ENCODE results near the gene TNNT1. TPM values are rescaled to one million over a fixed set of nuclear protein-coding genes. Genes with fewer than 3 reads are reported as not detected.

Gene TNNT1
- total RNA-seq, 4 donors from 2014 or later, result 13.6 to 46.7 (median 19.6) TPM

DNA sequence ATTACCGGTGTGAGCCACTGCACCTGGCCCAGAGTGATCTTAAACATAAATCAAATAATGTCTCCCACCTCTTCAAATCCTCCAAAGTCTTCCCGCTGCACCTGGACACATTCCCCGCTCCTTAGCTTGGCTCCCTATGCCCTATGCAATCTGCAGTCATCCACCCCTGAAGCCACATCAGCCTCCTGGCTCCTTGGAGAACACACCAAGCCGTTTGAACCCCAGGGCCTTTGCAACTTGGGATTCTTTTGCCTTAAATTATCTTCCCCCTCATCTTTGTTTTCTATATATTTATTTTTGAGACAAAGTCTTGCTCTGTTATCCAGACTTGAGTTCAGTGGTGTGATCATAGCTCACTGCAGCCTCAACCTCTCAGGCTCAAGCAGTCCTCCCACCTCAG is 20.1 kb upstream of the TNNT1 start:
- Histone ChIP-seq H3K27ac (no peak overlapping the region), H3K9me3 (no peaks in the 10 kb centered on the region), H3K27me3 (peaks cover 90% of the 10 kb centered on the region), H3K4me1 (peaks cover 28% of the 10 kb centered on the region), H3K4me3 (no peak overlapping the region), H3K36me3 (no peaks in the 10 kb centered on the region)
- no peak for TF ChIP-seq CTCF (IDR thresholded peaks at IDR 0.05)
- TF ChIP-seq POLR2AphosphoS5 (IDR thresholded peaks at IDR 0.05), result no peak
- no peak for TF ChIP-seq EP300 (IDR thresholded peaks at IDR 0.05)
- no peak for TF ChIP-seq POLR2A (IDR thresholded peaks at IDR 0.05)
- no peak for DNase-seq (ENCODE audit: low spot score in 2 of 2)
- WGBS, result 73% methylated on average over 4 of the region's 4 CpGs

- H3K36me3 ChIP-seq, result no peaks in the 10 kb centered on the region
- H3K4me3 ChIP-seq, result peak within 1 kb of the TSS; percentile 53
- DNase-seq (ENCODE audit: low spot score in 2 of 2), result peak; percentile 93 to 95
- H3K27ac ChIP-seq, result no peak within 1 kb of the TSS
- under 1% methylated on average over 33 of the region's 33 CpGs for WGBS
- H3K4me1 ChIP-seq, result peaks cover 14% of the 10 kb centered on the region
- no peaks in the 10 kb centered on the region for H3K9me3 ChIP-seq
- H3K27me3 ChIP-seq, result peaks cover 80% of the 10 kb centered on the region
- no peak for TF ChIP-seq CTCF (IDR thresholded peaks at IDR 0.05)
Observed at GRCh38 chr19:55166530-55167268, 17.7 kb upstream of the TNNT1 start, which contains the start of gene DNAAF3. TSS of gene DNAAF3 (minus strand) at chr19:55166613. CDS start at chr19:55166413, 200 bp downstream.

GRCh38 chr19:55165952-55166529 is 17.0 kb upstream of the TNNT1 start:
- no peaks in the 10 kb centered on the region for H3K36me3 ChIP-seq
- 2% methylated on average over 7 of the region's 34 CpGs for WGBS
- H3K9me3 ChIP-seq, result no peaks in the 10 kb centered on the region
- H3K27ac ChIP-seq, result no peak overlapping the region
- H3K4me3 ChIP-seq, result peak overlapping the region; percentile 53
- TF ChIP-seq POLR2A (IDR thresholded peaks at IDR 0.05), result no peak
- DNase-seq (ENCODE audit: low spot score in 2 of 2), result no peak
- peaks cover 14% of the 10 kb centered on the region for H3K4me1 ChIP-seq
- H3K27me3 ChIP-seq, result peaks cover 81% of the 10 kb centered on the region

- Histone ChIP-seq H3K27ac (no peak overlapping the region), H3K27me3 (peaks cover 70% of the 10 kb centered on the region)
Observed at GRCh38 chr19:55161571-55162322, 12.7 kb upstream of the TNNT1 start.

GRCh38 chr19:55160986-55161365 is 12.0 kb upstream of the TNNT1 start:
- no peak overlapping the region for H3K4me3 ChIP-seq
- no peaks in the 10 kb centered on the region for H3K36me3 ChIP-seq
- H3K4me1 ChIP-seq, result peaks cover 35% of the 10 kb centered on the region
- 17% methylated on average over 10 of the region's 32 CpGs for whole genome bisulfite sequencing
- TF ChIP-seq CTCF (IDR thresholded peaks at IDR 0.05) (no peak), EP300 (IDR thresholded peaks at IDR 0.05) (no peak), POLR2A (IDR thresholded peaks at IDR 0.05) (no peak), POLR2AphosphoS5 (IDR thresholded peaks at IDR 0.05) (no peak)
- no peak for DNase-seq (ENCODE audit: low spot score in 2 of 2)
- peaks cover 70% of the 10 kb centered on the region for H3K27me3 ChIP-seq
- no peak overlapping the region for H3K27ac ChIP-seq
- H3K9me3 ChIP-seq, result no peaks in the 10 kb centered on the region

More at GRCh38 chr19:55161571-55162322, 12.7 kb upstream of the TNNT1 start:
- H3K9me3 ChIP-seq, result no peaks in the 10 kb centered on the region
- no peaks in the 10 kb centered on the region for H3K36me3 ChIP-seq
- no peak overlapping the region for H3K4me3 ChIP-seq
- DNase-seq (ENCODE audit: low spot score in 2 of 2), result no peak
- H3K4me1 ChIP-seq, result peaks cover 31% of the 10 kb centered on the region
- 40% methylated on average over 13 of the region's 61 CpGs for WGBS
- no peak for TF ChIP-seq POLR2A (IDR thresholded peaks at IDR 0.05)
- TF ChIP-seq CTCF (IDR thresholded peaks at IDR 0.05), result no peak
- no peak for TF ChIP-seq POLR2AphosphoS5 (IDR thresholded peaks at IDR 0.05)
- no peak for TF ChIP-seq EP300 (IDR thresholded peaks at IDR 0.05)

All from suprapubic skin (tissue), 4 donors.